EH (cell line): ENCODE measurements around the gene RNASEH2B.

ENCODE experiments used
- DNase-seq: peaks from one replicate; pipeline ENCODE4 v3.0.0-alpha.2; 2015; ENCODE audit warnings: low read depth

Gene RNASEH2B

DNA sequence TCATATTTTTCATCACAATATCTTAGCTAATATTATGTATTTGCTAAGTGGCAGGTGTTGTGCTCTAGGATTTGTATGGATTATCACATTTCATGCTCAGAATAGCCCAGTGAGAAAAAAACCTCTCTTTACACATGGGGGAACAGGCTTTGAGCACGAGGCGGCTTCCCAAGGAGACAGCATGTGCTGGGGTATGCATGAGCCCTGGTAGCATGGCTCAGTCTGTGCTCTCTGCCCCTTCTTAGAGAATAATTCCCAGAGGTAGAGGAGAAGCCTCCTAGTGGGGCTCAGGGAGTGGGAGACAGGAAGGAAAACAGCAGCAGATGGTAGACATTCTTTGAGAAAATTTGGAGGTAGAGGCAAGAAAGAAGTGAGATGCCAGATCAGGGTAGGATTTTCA, 31.6 kb downstream of the RNASEH2B start:
- DNase-seq = no peak

DNA sequence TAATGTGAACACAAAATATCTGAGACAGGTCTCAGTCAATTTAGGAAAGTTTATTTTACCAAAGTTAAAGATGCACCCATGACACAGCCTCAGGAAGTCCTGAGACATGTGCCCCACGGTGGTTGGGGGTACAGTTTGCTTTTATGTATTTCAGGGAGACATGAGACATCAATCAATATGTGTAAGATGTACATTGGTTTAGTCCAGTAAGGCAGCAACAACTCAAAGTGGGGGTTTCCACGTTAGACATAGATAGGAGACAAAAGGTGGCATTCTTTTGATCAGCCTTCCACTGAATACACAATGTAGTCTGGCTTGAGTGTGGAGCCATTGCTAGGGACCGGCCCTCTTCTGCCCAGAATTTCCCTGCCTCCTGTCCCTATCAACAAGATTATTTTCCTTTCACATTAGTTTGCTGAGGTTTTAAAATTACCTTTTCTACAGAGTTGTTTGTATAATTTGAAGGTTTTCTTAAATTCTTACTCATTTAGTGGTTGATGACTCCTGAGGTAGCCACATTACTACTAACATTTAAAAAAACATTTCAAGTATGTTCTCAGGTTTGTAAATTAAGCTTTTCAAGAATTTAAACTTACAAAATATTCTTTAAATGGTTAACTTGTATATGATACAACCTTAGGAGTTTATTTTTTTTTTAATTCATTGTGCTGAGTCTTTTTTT, 33.2 kb downstream of the RNASEH2B start:
- DNase-seq = no peak

DNA sequence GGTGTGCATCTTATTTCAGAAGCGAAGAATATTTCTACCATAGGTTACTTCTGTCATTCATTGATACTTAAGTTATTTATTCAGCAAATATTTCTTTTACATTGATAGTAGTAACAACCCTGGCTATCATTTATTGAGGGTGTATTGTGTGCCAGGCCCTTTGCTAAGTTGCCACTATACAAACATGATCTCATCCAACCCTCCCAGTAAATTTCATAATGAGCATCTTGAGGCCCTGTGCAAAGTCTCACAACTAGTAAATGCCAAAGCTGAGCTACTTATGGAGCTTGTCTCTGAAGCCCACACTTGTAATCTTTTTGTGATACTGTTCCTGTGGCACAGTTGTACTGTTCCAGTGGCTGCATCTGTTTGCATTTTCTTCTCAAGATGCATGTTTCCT, 36.1 kb downstream of the RNASEH2B start:
- DNase-seq = no peak

DNA sequence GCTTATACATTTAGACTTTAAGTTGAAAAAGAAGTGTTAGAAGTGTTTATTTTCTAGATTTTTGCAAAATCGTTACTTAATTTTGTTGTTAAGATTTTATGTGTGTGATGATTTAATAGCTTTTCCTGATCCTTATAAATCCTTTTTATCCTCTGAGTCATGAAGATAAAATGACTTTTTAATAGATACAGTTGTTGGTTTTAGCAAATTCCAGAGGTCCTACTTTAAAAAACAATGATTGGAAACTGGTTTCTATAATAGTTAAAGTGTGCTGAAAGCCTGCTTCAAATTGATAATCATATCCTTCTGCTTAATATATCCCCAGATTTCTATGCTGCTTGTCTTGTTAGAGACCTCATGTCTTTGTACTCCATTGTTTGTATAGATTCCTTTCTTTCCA, 39.0 kb downstream of the RNASEH2B start:
- DNase-seq = peak; percentile 52

DNA sequence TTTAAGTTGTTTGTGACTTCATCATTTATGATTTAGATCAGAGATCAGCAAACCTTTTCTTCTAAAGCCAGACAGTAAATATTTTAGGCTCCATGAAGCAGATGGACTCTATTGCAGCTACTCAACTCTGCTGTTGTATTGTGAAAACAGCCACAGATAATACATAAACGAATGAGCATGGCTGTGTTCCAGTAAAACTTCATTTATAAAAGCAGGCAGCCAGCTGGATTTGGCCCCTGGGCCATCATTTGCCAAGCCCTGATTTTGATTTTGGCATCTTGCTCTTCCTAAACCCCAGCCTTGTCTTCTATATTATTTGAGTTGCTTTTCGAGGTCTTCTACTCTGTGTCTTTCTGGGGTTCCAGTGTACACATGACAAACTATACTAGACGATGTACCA, 41.3 kb downstream of the RNASEH2B start:
- no peak for DNase-seq

DNA sequence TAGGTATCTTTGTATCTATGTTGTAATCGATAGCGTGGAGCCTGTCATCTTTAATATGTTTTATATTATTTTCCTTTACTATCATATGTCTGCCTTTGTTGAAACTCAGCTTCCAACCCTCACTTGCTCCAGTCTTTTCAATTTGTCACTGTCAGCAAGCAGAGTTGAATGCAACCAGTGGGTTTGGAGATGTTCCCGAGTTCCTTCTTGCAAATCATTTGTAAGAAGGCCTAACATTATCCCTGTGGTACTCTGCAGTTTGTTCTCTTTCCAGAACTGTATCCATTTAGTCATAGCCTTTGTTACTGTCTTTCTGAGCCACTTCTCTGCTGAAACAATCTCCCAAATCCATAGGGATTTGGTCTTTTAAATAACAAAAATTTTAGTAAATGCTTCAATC, 41.8 kb downstream of the RNASEH2B start:
- no peak for DNase-seq

DNA sequence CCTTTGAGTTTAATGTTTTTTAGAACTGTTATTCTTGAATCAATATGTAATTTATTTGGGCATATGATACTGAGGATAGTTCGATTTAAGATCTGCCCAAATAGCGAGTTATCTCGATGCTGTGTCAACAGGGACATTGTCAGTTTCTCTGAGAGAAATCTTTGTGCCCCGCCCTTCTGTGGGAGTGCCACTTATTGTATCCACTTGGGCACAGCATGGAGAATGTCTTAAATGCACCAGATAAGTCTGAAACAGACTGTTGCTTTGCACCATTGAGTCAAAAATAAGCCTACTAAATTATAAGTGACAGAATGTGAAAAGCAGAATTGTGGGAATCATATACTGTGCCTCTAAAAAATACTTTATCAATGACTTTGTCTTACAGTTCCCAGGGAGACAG, 45.6 kb downstream of the RNASEH2B start:
- DNase-seq = no peak

DNA sequence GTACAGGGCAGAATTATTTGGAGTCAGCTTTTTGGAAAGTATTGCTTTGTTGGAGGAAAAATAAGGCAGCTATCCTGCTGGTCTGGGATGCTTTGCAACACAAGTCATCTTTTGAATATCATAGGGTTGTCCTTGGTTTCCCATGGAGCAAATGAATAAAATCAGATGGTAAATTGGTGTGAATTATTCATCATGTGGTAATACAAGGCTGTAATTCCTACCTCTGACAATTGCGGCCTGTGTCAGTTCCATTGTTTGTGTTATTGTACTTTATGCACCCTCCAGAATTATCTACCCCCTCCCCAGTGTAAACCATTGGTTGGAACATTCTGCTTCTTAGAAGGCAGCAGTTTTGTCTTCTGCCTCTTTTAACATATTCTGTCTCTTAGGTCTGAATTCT, 46.2 kb downstream of the RNASEH2B start:
- DNase-seq = no peak

DNA sequence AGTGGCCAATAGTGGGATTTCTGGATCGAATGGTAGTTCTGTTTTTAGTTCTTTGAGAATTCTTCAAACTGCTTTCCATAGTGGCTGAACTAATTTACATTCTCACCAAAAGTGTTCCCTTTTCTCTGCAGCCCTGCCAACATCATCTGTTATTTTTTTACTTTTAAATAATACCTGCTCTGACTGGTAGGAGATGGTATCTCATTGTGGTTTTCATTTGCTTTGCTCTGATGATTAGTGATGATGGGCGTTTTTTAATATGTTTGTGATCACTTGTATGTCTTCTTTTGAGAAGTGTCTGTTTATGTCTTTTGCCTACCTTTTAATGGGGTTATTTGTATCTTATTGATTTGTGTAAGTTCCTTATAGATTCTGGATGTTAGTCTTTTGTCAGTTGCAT, 48.0 kb downstream of the RNASEH2B start:
- no peak for DNase-seq

DNA sequence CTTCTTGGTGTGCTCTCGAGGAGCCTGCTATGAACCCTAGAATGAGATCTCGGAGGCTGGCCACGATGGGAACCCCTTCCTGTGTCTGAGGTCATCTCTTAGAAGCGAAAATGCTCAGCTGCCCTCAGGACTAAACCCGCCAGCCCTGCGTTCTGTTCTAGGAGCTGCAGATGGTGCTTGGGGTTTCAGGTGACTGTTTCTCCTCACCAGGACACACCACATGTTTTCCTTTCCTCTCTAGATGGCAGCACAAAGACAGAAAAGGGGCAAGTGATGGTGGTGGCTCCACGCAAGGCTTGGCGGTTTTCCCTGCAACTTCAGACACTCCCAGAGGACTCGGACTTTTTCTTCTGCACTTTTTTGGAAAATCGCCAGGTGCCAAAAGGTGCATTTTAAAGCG, 60.1 kb downstream of the RNASEH2B start:
- DNase-seq = no peak

DNA sequence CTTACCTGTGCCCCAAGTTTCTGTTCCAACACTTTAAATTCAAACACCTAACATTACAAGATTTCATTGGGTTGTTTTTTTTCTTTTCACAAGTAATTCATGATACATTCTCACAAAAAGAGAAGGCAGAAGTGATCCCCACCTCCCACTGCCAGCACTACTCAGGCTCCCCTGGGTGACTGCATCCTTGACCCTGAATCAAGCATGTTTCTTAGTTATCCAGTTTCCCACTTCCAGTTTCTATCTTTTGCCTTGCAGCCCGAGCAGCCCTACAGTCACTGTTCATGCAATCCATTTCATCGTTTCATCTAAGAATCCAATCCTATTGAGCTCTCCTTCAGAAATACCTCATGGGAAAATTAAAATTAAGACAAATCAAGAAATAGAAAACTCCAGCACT, 61.4 kb downstream of the RNASEH2B start:
- DNase-seq = no peak

DNA sequence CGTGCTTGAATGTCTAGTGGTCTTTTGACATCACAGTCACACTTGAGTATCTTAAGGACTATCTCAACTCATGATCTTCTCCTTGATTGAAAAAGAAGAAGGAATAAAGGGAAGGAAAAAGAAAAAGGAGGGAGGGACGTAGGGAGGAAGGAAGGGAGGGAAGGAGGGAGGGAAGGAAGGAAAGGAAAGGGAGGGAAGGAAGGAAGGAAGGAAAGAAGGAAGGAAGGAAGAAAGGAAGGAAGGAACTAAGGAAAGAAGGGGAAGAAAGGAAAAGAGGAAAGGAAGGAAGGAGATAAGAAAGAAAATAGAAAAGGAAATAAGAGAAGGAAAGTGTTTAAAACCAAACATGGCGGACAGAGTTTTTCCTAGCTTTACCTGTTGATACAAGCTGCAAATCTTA, 64.7 kb downstream of the RNASEH2B start:
- no peak for DNase-seq

DNA sequence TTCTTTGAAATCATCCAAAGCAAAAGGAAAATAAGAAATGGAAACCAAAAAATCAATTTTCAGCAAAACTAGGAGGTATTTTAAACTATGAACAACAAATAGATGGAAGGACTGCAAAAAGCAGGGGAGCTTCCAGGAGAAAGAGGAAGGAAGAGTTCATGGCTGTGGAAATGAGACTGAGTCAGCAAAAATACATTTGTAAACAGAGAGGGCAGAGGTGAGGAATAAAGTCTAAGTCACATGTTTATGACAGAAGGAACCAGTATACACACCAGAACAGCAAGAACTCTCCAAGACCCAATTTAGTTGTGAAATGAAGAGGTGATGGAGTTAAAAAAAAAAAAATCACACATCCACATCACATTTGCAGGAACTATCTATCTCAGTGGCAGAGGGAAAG, 69.6 kb downstream of the RNASEH2B start:
- no peak for DNase-seq

DNA sequence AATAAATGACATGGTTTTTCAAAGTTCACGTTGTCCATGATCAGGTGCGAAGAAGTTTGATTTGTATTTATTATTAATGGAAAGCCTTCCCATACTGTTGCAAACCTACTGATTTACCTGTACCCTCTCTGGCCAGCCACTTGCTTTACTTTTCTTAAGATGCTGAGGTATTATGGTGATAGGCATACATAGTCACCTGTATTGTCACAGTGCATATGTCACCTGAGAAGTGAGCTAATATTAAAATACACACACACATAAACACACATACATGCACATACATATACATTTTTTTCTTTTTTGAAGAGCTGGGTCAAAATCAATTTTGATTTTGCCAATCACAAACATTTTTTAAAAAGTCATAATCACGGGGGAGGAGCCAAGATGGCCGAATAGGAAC, 72.1 kb downstream of the RNASEH2B start:
- no peak for DNase-seq

DNA sequence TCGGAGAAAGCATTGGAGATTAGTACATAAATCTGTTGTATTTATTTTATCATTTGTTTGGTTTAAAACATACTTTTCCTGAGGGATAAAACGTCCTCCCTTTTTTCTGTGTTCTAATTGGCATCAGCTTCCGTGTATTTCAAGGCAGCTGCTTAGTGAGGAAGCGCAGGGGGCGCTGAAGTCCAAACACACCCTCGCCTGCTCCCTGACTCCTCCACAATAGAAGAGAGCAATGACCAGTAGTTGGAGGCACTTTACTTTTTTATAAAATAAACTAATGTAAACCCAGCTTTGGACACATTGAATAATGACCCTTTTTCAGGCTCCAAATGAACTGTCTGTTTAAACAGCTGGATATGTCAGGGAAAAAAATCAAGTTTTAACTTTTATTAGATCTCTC, 79.9 kb downstream of the RNASEH2B start:
- DNase-seq = no peak

DNA sequence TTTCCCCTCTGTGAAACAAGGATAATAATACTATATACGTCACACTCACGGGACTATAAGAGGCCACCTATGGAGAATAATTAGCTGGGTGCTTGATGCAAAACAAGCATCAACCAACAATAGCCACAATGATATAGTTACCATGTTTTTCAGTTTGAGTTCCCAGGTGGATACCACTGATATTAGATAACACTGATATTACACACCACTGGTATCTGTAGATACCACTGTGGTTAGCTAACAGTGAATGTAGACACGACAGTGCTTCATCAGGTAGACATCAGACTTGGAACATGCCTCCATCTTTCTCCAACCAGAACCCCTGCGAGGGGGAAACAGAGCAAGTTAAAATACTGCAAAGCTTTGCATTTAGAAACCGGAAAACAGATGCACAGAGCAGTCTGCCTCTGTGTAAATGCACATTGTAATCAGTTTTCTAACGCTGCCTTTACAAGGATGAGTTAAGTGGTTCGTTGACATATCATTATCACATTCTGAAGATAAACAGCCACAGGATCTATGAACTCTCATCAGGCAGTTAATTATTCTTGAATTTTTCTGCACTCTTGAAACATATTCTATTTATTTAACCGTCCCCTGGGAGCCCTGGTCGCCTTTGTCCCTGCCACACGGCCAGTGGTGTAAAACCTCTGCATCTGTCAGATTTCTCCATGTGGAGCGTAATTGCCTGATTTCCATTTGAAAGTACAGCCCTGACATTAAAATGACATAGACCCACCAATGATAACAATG, 80.7 kb downstream of the RNASEH2B start:
- DNase-seq = no peak

DNA sequence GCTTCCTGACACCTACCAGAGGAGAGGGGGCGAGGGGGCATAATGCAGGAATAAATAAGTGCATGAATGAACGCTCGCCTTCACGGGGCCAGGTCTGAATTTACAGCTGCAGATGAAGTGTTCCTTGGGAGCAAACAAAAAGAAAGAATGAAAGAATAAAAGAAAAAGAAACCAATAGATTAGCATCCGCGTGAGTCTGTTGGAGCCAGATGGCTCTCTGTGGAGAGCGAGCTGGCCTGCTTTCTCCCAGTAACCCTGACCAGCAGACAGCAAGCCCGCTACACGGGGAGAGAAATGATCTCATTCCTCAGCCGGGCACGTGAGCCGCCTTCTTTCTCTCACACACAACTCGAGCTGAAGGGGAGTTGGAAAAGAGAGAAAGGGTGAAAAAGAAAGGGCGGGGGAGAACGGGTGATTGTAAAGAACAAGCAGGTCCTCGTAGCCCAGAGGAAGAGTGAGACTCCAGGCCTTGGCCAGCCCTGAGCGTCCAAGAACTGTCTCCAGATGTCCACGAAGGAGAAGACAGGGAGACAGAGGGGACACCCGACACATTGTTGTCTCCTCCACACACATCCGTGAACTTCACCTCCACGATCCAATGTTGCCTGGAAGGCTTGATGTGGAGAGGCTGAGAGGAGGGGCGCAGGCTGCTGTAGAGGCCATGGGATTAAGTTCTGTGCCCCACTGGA, 81.4 kb downstream of the RNASEH2B start:
- DNase-seq = peak; percentile 58

DNA sequence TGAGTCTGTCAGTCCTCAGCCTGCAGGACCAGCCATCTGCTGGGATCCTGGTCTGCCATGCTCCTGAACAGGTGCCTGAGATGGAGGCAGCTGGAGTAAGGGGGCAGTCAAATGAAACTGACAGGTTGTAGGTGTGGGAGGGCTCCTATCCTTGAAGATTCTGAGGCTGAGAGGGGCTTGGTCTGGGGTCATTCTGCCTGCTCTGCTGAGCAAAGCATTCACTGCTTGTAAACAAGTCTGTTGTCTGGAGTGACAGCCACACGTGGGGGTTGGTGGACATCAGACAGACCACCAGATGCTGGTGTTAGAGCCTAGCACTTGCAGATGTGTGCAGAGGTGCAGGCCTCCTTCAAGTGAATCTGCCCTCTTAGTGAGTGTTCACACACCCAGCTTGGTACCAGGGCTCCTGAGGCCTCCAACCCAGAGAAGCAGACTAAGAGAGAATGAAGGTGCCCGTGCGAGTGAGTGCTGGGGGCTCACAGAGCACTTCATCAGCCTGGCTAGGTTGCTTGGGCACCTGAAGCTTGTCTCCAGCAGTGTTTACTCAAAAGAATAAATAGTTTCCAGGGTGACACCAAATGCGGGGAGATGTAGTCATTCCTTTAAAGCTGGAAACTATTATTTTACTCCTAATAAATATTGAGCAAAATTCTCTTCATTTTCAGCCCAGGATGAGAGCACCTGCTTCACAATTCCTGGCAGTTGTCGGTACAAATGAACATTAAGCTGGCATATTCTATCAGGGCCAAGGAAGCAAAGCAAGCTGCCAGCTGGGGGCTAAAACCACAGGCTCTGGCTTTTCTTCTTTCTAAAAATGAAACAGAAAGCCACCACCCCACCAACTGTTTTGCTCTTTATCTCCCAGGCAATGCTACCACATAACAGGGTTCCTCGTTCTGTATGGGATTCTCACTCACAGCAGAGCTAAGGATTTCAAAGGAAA, 82.3 kb downstream of the RNASEH2B start:
- no peak for DNase-seq

DNA sequence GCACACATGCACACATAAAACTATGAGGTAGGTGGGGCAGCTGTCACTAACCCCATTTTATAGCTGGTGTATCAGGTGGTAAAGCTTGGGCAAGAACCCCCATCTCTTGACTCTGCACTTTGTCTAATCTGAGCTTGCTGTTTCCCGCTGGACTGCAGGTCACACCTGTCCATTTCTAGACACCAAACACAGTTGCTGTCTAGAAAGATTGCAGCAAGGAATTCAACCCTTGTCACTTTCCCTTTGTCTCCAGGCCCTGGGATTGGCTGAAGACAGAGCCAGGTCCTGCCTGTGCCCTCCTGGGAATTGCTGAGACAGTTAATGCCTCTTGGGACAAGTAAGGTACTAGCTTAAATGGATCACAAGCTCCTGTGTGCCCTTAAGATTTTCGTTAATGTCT, 83.8 kb downstream of the RNASEH2B start:
- no peak for DNase-seq

DNA sequence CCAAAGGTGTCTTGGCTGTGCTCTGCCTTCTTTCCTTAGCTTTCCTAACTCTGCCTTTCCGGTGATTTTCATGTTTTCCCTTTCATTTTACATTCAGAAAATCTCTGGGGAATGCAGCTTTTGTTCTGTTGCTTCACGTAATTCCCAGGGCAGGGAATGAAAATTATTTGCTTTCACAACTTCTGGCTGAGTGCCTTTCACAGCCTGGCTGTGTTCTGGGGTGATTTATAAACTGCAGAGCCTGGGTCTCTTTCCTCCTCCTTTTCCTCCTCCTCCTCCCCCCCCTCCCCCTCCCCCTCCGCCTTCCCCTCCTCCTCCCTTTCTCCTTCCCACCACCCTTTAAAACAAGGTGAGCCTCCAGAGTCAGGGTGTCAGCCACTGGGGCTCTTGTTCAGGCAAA, 84.3 kb downstream of the RNASEH2B start:
- no peak for DNase-seq

DNA sequence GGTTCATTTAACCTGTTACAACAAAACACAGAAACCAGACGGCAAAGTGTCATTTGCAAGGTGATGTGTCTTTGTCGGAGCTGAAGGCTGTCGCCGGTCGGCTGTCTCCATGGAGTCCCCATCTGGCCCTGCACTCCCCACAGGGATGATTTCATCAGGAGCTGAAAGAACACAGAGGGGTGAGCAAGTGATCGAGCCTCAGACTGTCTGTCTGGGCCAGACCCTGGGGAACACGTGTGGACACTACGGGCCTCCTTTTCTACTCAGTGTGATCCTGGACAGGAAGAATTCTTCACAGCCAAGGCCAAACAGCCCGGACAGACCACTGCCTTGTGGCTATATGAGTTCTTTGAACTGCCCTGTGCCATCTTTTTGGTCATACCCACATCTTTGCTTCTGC, 85.1 kb downstream of the RNASEH2B start:
- DNase-seq = no peak

DNA sequence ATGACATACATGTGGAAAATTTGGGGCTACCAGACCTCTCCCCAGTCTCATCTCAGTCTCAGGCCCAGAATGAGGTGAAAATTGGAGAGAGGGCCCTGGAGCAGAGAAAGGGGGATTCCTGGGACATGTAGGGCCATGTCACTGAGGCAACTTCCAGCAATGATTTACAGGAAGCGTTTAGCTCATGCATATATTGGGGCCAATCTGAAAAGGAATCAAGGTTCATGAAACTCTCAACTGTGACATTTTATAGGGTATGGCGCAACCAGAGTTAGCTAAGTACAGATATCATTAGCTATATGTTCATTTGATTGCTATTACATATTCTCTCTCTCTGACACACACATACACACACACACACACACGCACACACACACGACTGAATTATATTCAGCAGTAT, 86.3 kb downstream of the RNASEH2B start:
- no peak for DNase-seq
